Urinary bladder (tissue), 4 donors: ENCODE results near the gene OBSCN. TPM values are rescaled to one million over a fixed set of nuclear protein-coding genes. Genes with fewer than 3 reads are reported as not detected.
"Not testable (repeated sequence)": the region's sequence is repeated elsewhere in the genome, so short reads cannot be mapped to it uniquely, and the experiment has no call there.

Experiments
- DNase-seq: peaks from one replicate; pipeline ENCODE4 v3.0.0-alpha.2; 2015; ENCODE audit errors: extremely low spot score
- H3K27ac ChIP-seq: one replicate; pipeline ENCODE4 v1.5.1; 2013; ENCODE audit warnings: low read depth, mild to moderate bottlenecking, moderate library complexity
- H3K36me3 ChIP-seq: one replicate; pipeline ENCODE4 v1.6.1; 2013; ENCODE audit warnings: mild to moderate bottlenecking, moderate library complexity; ENCODE audit not compliant: insufficient read depth
- H3K4me1 ChIP-seq: one replicate; pipeline ENCODE4 v1.6.1; 2013; ENCODE audit warnings: mild to moderate bottlenecking, moderate library complexity; ENCODE audit not compliant: insufficient read depth
- H3K4me3 ChIP-seq: one replicate; pipeline ENCODE4 v1.5.1; 2013; ENCODE audit warnings: low read depth, low read length
- WGBS: extraction: QIAGEN DNeasy Blood & Tissue Kit; methylation state at CpG from one replicate; pipeline ENCODE4 v1.1.7; 2013; 5-methylcytosine and 5-hydroxymethylcytosine counted together
- polyA plus RNA-seq: library from polyadenylated mRNA; stranded (reverse); fragments of 200-250 nt; gene quantifications from one replicate; pipeline ENCODE4 v1.2.3, GENCODE V29; 2013
- total RNA-seq: library from RNA; depleted of rRNA; stranded (reverse); fragments of >200 nt; gene quantifications from one replicate; pipeline ENCODE4 v1.2.3, GENCODE V29; 2014
- donor health status: healthy with polysubstance abuse.
- donor health status: healthy.

The OBSCN gene
- total and polyA plus RNA-seq, 2 donors = 8.4 to 29.1 TPM

DNA sequence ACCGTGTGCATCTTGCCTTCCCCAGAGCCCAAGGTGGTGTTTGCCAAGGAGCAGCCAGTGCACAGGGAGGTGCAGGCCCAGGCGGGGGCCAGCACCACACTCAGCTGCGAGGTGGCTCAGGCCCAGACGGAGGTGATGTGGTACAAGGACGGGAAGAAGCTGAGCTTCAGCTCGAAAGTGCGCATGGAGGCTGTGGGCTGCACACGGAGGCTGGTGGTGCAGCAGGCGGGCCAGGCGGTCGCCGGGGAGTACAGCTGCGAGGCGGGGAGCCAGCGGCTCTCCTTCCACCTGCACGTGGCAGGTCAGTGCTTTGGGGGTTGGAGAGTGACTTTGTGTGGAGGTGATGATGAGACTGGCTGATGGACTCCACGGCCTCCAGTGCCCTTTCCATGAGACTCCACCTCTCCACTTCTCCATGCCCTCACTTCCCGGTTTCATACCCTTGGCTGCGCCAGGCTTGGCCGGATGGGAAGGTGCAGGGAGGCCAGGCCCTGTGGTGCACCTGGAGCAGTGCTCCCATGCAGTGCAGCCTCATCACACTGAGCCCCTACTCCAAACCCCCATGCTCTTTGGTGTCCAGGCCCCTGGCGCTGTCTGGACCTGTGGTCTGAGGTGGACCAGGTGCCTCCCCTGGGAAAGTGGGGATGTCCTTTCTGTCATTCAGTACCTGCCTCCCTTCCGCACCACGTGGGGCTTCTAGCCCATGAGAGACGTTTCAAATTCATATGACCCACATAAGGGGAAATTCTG lies 49.0 kb downstream of the OBSCN start:
- Histone ChIP-seq H3K4me1 (no peaks in the 10 kb centered on the region), H3K36me3 (peaks cover 2% of the 10 kb centered on the region), H3K4me3 (no peak overlapping the region), H3K27ac (no peak overlapping the region)
- WGBS = 95% methylated on average over 24 of the region's 24 CpGs
- no peak for DNase-seq

DNA sequence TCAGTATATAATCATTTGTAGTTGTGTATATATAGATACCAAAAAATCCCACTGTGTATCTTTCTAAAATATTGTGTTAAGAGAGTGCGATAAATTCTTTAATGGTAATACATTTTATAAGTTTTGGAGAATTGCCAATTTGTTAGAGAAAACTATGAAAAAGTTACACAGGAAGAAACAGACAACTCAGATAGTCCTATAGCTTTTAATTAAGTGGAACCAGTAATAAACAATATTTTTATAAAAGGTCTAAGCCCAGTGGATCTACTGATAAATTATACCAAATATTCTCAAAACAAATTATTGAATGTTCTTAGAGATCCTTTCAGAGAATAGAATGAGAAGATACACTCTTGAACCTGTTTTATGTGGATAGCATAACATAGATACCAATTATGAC lies 50.6 kb downstream of the OBSCN start:
- no peak for DNase-seq
- 89% methylated on average over 1 of the region's 1 CpG for WGBS
- H3K36me3 ChIP-seq = peaks cover 2% of the 10 kb centered on the region
- H3K4me1 ChIP-seq = no peaks in the 10 kb centered on the region
- H3K4me3 ChIP-seq = no peak overlapping the region
- no peak overlapping the region for H3K27ac ChIP-seq

DNA sequence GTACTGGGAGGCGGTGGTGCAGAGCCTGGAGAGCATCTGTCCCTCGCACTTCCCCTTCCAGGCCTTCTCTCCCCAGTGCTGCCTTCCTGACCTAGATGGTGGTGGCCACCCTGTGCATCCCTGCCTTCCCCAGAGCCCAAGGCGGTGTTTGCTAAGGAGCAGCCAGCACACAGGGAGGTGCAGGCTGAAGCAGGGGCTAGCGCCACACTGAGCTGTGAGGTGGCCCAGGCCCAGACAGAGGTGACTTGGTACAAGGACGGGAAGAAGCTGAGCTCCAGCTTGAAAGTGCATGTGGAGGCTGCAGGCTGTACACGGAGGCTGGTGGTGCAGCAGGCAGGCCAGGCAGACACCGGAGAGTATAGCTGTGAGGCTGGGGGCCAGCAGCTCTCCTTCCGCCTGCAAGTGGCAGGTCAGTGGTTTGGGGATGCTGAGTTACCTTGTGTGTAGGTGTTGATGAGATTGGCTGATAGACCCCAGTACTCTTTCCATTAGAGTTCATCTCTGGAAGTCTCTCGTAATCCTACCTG lies 51.6 kb downstream of the OBSCN start:
- Histone ChIP-seq H3K27ac (no peak overlapping the region), H3K4me3 (no peak overlapping the region), H3K36me3 (peaks cover 2% of the 10 kb centered on the region), H3K4me1 (no peaks in the 10 kb centered on the region)
- DNase-seq = no peak
- WGBS = 94% methylated on average over 9 of the region's 9 CpGs

DNA sequence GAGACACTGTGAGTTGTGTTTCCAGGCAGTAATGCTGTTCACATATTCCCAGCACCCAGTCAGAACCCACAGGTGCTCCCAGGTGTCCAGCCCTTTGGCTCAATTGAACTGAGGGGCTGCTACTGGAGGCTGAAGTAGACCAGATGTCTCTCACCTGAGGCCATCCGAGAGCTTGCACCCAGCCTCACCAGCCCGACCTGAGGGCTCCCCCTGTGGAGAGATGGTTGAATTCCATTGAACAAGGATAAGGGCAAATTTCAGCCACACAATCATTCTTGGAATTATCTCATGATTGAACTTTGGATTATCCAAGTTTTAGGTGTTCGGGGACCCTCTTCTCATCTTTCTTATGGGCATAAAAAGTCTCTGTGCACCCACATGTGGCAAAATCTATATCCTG lies 52.1 kb downstream of the OBSCN start:
- Histone ChIP-seq H3K4me3 (no peak overlapping the region), H3K36me3 (peaks cover 2% of the 10 kb centered on the region), H3K27ac (no peak overlapping the region), H3K4me1 (no peaks in the 10 kb centered on the region)
- WGBS = 70% methylated on average over 3 of the region's 3 CpGs
- no peak for DNase-seq

DNA sequence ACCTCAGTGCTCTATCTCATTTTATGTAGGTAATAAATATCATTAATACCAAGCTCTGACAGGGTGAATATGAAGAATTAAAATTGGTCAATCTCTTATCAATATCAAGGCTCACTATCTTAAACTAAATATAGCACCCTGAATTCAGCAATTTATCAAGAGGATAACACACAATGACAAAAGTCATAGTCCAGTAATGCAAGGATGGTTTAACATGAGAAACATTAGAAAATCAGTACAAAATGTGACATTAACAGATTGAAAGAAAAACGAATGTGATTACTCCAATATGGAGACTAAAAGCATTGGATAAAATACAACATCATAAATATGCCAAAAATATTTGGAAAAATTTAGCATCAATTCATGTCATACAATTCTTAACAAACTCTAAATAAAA lies 53.9 kb downstream of the OBSCN start:
- Histone ChIP-seq H3K36me3 (peaks cover under 1% of the 10 kb centered on the region), H3K4me1 (no peaks in the 10 kb centered on the region), H3K27ac (no peak overlapping the region), H3K4me3 (no peak overlapping the region)
- 87% methylated on average over 1 of the region's 1 CpG for WGBS
- DNase-seq = no peak

DNA sequence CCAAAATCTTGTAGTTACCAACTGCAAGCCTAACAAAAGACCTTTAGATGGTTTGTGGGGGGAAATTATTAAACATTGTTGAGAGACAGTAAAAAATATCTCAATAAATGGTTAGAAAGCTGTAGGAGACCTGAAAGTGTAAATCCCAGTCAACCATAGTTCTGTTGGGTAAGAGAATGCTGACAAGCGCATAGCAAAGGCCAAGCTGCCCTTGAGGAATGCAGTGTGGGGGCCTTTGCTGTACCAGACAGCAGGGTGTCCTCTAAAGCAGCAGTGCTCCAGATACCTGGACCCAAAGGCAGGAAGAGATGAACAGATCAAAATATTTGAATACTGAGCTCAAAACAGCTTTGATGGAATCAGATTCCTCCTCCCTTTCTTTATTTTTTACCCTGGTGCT lies 54.6 kb downstream of the OBSCN start:
- DNase-seq = no peak
- Histone ChIP-seq H3K27ac (no peak overlapping the region), H3K36me3 (no peaks in the 10 kb centered on the region), H3K4me1 (no peaks in the 10 kb centered on the region), H3K4me3 (no peak overlapping the region)
- 98% methylated on average over 1 of the region's 1 CpG for WGBS

DNA sequence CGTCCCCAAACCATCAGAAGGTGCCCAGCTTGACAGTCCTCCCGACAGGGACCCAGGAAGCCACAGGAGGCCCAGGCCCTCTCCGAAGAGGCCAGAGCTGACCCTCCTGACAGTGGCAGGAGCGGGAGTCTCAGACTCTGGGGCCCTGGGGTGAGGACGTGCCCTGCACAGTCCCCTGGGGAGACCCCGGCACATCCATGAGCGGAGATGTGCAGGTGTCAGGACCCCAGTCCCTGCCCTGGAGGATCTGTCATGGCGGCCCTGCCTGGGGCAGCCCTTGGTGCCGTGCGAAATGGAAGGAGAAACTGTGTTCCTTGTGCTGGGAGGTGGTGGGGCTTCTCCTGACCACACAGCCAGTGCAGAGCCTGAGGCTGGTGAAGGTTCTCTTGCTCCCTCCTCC lies 55.8 kb downstream of the OBSCN start:
- 96% methylated on average over 10 of the region's 10 CpGs for WGBS
- no peak overlapping the region for H3K27ac ChIP-seq
- H3K4me1 ChIP-seq = no peaks in the 10 kb centered on the region
- no peak overlapping the region for H3K4me3 ChIP-seq
- H3K36me3 ChIP-seq = no peaks in the 10 kb centered on the region
- no peak for DNase-seq

DNA sequence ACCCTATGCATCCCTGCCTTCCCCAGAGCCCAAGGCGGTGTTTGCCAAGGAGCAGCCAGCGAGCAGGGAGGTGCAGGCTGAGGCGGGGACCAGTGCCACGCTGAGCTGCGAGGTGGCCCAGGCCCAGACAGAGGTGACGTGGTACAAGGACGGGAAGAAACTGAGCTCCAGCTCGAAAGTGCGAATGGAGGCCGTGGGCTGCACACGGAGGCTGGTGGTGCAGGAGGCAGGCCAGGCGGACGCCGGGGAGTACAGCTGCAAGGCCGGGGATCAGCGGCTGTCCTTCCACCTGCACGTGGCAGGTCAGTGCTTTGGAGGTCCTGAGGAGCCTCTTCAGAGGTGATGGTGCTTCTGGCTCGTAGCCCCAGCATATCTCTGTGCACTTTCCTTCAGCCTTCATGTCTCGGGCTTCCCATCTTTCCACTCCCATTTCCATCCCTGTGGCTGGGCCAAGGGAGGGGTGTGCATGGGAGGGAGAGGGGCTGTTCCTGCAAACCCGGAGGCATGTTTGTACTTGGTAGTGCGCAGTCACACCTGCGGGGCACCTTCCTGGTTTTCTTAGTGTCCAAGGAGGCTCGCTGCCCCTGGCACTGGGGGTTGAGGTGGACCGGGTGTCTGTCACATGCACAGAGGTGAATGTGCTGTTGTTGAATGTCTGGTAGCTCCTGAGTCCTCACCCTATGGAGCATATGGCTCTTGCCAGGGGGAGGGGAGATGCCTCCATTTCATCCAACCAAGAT lies 56.4 kb downstream of the OBSCN start:
- DNase-seq = no peak
- Histone ChIP-seq H3K27ac (no peak overlapping the region), H3K36me3 (no peaks in the 10 kb centered on the region), H3K4me3 (no peak overlapping the region), H3K4me1 (no peaks in the 10 kb centered on the region)
- 93% methylated on average over 24 of the region's 24 CpGs for WGBS

DNA sequence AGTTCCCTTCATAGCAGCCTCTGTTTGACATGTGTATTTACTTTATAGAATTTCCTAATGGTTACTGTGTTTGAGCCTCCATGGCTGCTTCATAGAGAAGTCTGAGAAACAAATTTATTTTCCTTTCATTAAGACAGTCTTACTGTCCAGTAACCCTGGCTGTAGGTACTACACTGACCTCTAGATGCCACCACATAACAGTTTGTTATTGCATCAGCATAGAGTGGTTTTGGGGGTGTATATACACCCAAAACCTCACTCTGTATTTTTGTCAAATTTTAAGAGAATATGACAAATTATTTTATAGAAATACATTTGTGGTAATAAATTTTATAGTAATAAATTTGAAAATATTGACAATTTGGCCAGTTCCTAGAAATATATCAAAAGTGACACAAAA lies 57.3 kb downstream of the OBSCN start:
- Histone ChIP-seq H3K4me3 (no peak overlapping the region), H3K4me1 (no peaks in the 10 kb centered on the region), H3K27ac (no peak overlapping the region), H3K36me3 (no peaks in the 10 kb centered on the region)
- DNase-seq = no peak

DNA sequence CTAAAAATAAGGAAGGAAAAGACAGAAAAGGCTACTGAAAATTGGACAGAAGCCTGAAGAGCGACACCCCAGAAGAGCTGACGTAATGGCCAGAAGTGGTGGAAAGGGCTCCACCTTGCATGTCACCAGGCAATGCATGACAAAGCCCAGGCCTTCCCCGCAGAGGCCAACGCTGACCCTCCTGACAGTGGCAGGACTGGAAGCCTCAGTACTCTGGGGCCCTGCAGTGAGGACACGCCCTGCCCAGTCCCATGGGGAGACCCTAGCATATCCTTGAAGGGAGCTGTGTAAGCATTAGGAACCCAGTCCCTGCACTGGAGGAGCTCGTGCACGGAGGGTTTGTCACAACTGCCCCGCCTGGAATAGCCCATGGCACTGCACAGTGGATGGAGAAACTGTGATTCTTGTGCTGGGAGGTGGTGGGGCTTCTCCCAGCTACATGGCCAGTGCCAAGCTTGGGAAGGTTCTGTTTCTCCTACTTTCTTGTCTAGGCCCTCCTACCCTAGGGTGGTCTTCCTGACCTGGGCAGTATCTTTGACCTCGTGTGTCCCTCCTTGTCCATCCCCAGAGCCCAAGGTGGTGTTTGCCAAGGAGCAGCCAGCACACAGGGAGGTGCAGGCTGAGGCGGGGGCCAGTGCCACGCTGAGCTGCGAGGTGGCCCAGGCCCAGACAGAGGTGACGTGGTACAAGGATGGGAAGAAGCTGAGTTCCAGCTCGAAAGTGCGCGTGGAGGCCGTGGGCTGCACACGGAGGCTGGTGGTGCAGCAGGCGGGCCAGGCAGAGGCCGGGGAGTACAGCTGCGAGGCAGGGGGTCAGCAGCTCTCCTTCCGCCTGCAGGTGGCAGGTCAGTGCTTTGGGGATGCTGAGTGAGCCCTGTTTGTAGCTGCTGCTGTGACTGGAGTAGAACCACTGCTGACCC lies 60.4 kb downstream of the OBSCN start:
- H3K27ac ChIP-seq = no peak overlapping the region
- WGBS = 90% methylated on average over 22 of the region's 22 CpGs
- no peaks in the 10 kb centered on the region for H3K36me3 ChIP-seq
- DNase-seq = no peak
- H3K4me3 ChIP-seq = no peak overlapping the region
- H3K4me1 ChIP-seq = no peaks in the 10 kb centered on the region

DNA sequence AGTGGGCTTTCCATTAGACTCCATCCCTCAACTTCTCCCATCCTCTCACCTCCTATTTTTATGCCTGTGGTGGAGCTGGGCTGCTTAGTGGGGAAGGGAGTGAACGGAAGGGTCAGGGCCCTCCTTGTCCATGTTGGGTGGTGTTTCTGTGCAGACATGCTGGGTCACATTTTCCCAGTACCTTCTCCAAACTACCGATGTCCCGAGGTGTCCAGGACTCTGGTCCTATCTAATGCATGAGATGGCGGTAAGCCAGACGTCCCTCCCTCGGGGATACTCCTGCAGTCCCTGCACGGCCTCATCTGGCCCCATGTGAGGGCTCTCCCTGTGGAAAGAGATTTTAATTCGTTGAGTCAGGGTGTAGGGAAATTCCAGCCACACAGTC lies 61.0 kb downstream of the OBSCN start:
- 81% methylated on average over 8 of the region's 8 CpGs for WGBS
- H3K4me1 ChIP-seq = no peaks in the 10 kb centered on the region
- DNase-seq = no peak
- H3K4me3 ChIP-seq = no peak overlapping the region
- H3K36me3 ChIP-seq = no peaks in the 10 kb centered on the region
- no peak overlapping the region for H3K27ac ChIP-seq

DNA sequence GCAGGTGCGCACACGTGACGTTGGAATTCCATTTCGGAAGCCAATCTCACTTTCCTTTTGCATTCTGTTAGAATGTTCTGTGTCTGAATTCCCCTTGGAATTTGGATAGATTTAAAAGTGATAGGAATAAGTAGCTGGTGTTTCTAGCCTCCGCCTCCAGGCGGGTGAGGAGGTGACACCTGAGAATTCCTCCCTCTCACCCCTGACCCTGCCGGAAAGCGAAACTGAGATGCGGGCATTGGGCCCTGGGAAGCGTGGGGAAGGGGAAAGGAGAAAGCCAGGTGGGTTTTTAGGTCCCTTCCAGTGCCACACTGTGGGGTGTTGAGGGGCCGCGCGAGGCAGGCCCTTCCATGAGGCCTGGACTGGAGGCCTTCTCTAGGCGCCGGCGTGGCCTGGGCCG lies 61.6 kb downstream of the OBSCN start:
- 96% methylated on average over 16 of the region's 17 CpGs for WGBS
- H3K27ac ChIP-seq, H3K36me3 ChIP-seq, DNase-seq, H3K4me1 ChIP-seq, H3K4me3 ChIP-seq: not testable (repeated sequence)

DNA sequence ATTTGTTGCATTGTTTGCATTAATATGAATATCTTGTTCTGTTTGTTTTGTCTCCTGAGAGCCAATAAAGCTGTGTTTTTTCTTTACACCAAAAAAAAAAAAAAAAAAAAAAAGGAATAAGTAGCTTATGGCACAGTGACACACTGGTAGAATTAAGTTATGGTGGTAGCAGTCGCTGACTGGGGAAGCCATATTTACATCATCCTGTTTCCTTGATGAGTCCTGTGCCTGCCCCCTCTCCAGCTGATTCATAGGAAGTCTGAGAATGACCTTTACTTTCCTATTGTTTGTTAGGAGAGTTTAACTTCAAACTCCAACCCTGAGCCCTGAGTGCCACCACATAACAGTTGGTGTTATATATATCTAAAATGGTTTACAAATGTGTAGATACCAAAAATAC lies 62.2 kb downstream of the OBSCN start:
- no peaks in the 10 kb centered on the region for H3K36me3 ChIP-seq
- no peak overlapping the region for H3K4me3 ChIP-seq
- DNase-seq = no peak
- 76% methylated on average over 1 of the region's 1 CpG for WGBS
- H3K4me1 ChIP-seq = no peaks in the 10 kb centered on the region
- no peak overlapping the region for H3K27ac ChIP-seq
